H9 (cell line): Measurements from ENCODE around the gene ZDHHC24. TPM values are rescaled to one million over a fixed set of nuclear protein-coding genes. Genes with fewer than 3 reads are reported as not detected.

Source experiments
- DNase-seq: peaks from one replicate; pipeline ENCODE4 v3.0.0-alpha.2; 2017
- H2AFZ ChIP-seq: one replicate; pipeline ENCODE4 v1.6.1; 2013; ENCODE audit warnings: mild to moderate bottlenecking, low read length, control low read depth, moderate library complexity
- H2AK5ac ChIP-seq: 2 replicates; pipeline ENCODE4 v1.6.1; 2013; ENCODE audit warnings: low read length, control low read depth, mixed read lengths; ENCODE audit not compliant: insufficient read length
- H2BK120ac ChIP-seq: one replicate; pipeline ENCODE4 v1.6.1; 2013; ENCODE audit warnings: low read depth, mild to moderate bottlenecking, low read length, control low read depth, inconsistent platforms; ENCODE audit not compliant: poor library complexity, severe bottlenecking
- H2BK12ac ChIP-seq: 2 replicates; pipeline ENCODE4 v1.6.1; 2013; ENCODE audit warnings: low read length, control low read depth, mixed read lengths, low read depth; ENCODE audit not compliant: insufficient read length
- H2BK15ac ChIP-seq: 2 replicates; pipeline ENCODE4 v1.6.1; 2013; ENCODE audit warnings: low read depth, low read length, control low read depth
- H2BK20ac ChIP-seq: one replicate; pipeline ENCODE4 v1.6.1; 2013; ENCODE audit warnings: low read depth, mild to moderate bottlenecking, low read length, control low read depth, inconsistent platforms; ENCODE audit not compliant: poor library complexity, severe bottlenecking
- H2BK5ac ChIP-seq: 2 replicates; pipeline ENCODE4 v1.6.1; 2013; ENCODE audit warnings: low read length, control low read depth, mixed read lengths; ENCODE audit not compliant: insufficient read length
- H3K14ac ChIP-seq: 2 replicates; pipeline ENCODE4 v1.6.1; 2013; ENCODE audit warnings: low read length, control low read depth; ENCODE audit not compliant: insufficient read depth
- H3K18ac ChIP-seq: 2 replicates; pipeline ENCODE4 v1.6.1; 2013; ENCODE audit warnings: low read depth, mild to moderate bottlenecking, mixed read lengths, low read length, control low read depth; ENCODE audit not compliant: insufficient read length
- H3K23ac ChIP-seq: 2 replicates; pipeline ENCODE4 v1.6.1; 2013; ENCODE audit warnings: low read length, control low read depth, mixed read lengths, low read depth; ENCODE audit not compliant: insufficient read length
- H3K23me2 ChIP-seq: 2 replicates; pipeline ENCODE4 v1.6.1; 2013; ENCODE audit warnings: low read depth, mild to moderate bottlenecking, mixed read lengths, low read length, control low read depth; ENCODE audit not compliant: insufficient read length, poor library complexity, severe bottlenecking
- H3K27ac ChIP-seq: 2 replicates; pipeline ENCODE4 v1.5.1; 2013; ENCODE audit warnings: low read length, control low read depth, mixed read lengths, low read depth; ENCODE audit not compliant: insufficient read length
- H3K27me3 ChIP-seq: 2 replicates; pipeline ENCODE4 v1.6.1; 2013; ENCODE audit warnings: low read length, control low read depth, inconsistent platforms; ENCODE audit not compliant: insufficient read depth
- H3K4ac ChIP-seq: 2 replicates; pipeline ENCODE4 v1.6.1; 2013; ENCODE audit warnings: low read depth, mild to moderate bottlenecking, control low read depth, inconsistent platforms, low read length, moderate library complexity
- H3K4me1 ChIP-seq: 2 replicates; pipeline ENCODE4 v1.6.1; 2013; ENCODE audit warnings: low read length, control low read depth, inconsistent platforms; ENCODE audit not compliant: insufficient read depth
- H3K4me2 ChIP-seq: 2 replicates; pipeline ENCODE4 v1.6.1; 2013; ENCODE audit warnings: low read length, control low read depth, mixed read lengths; ENCODE audit not compliant: insufficient read length, insufficient read depth
- H3K56ac ChIP-seq: 2 replicates; pipeline ENCODE4 v1.6.1; 2013; ENCODE audit warnings: low read depth, mild to moderate bottlenecking, mixed read lengths, low read length, control low read depth; ENCODE audit not compliant: insufficient read length
- H3K79me1 ChIP-seq: 2 replicates; pipeline ENCODE4 v1.6.1; 2013; ENCODE audit warnings: low read depth, mild to moderate bottlenecking, moderate library complexity, low read length, control low read depth, inconsistent platforms; ENCODE audit not compliant: insufficient read depth, poor library complexity, severe bottlenecking
- H3K79me2 ChIP-seq: 2 replicates; pipeline ENCODE4 v1.6.1; 2013; ENCODE audit warnings: low read length, control low read depth, inconsistent platforms; ENCODE audit not compliant: insufficient read depth
- H3K9ac ChIP-seq: 2 replicates; pipeline ENCODE4 v1.6.1; 2013; ENCODE audit warnings: low read length, control low read depth, mixed read lengths; ENCODE audit not compliant: insufficient read length; ENCODE audit errors: extremely low read depth
- H3K9me3 ChIP-seq: one replicate; pipeline ENCODE4 v1.6.1; 2013; ENCODE audit warnings: low read depth, low read length, inconsistent platforms; ENCODE audit not compliant: control insufficient read depth
- H3T11ph ChIP-seq: one replicate; pipeline ENCODE4 v1.6.1; 2013; ENCODE audit warnings: mild to moderate bottlenecking, low read length, control low read depth, inconsistent platforms
- H4K20me1 ChIP-seq: one replicate; pipeline ENCODE4 v1.6.1; 2013; ENCODE audit not compliant: control insufficient read depth, insufficient read length, insufficient read depth
- H4K5ac ChIP-seq: 2 replicates; pipeline ENCODE4 v1.6.1; 2013; ENCODE audit warnings: low read depth, mild to moderate bottlenecking, mixed read lengths, low read length, control low read depth; ENCODE audit not compliant: insufficient read length
- H4K8ac ChIP-seq: replicated peaks from 2 replicates; pipeline ENCODE4 v1.6.1; 2013; ENCODE audit warnings: low read length, control low read depth, mixed read lengths, low read depth; ENCODE audit not compliant: insufficient read length
- H4K91ac ChIP-seq: 2 replicates; pipeline ENCODE4 v1.6.1; 2013; ENCODE audit warnings: low read depth, mild to moderate bottlenecking, moderate library complexity, mixed read lengths, low read length, control low read depth; ENCODE audit not compliant: insufficient read length
- H3K27ac Mint-ChIP-seq, 3 experiments: 2 replicates in 2 of 3; 3 replicates in 1 of 3; pipeline ENCODE4 v1.8.0; 2020 to 2021; ENCODE audit warnings: mixed read lengths in 3 of 3, mild to moderate bottlenecking in 1 of 3, moderate library complexity in 1 of 3
- H3K27me3 Mint-ChIP-seq: 2 replicates; pipeline ENCODE4 v1.8.0; 2021; ENCODE audit warnings: low read depth, mild to moderate bottlenecking, moderate library complexity, mixed read lengths
- H3K36me3 Mint-ChIP-seq, 3 experiments: 2 replicates in 2 of 3; 3 replicates in 1 of 3; pipeline ENCODE4 v1.8.0; 2020 to 2021; ENCODE audit warnings: low read depth in 3 of 3, mixed read lengths in 3 of 3; ENCODE audit not compliant: insufficient read depth in 1 of 3
- H3K4me1 Mint-ChIP-seq, 2 experiments: 2 replicates each; pipeline ENCODE4 v1.8.0; 2020; ENCODE audit warnings: mixed read lengths in 2 of 2
- H3K4me3 Mint-ChIP-seq, 2 experiments: 2 replicates in 1 of 2; 3 replicates in 1 of 2; pipeline ENCODE4 v1.8.0; 2020 to 2021; ENCODE audit warnings: mild to moderate bottlenecking in 2 of 2, mixed read lengths in 2 of 2, moderate library complexity in 1 of 2
- H3K9me3 Mint-ChIP-seq, 2 experiments: 2 replicates in 1 of 2; 3 replicates in 1 of 2; pipeline ENCODE4 v1.8.0; 2020; ENCODE audit warnings: mild to moderate bottlenecking in 2 of 2, mixed read lengths in 2 of 2, moderate library complexity in 1 of 2
- WGBS: extraction: QIAGEN DNeasy Blood & Tissue Kit; methylation state at CpG from one replicate; pipeline ENCODE4 v1.1.7; 2013; ENCODE audit warnings: missing lambda C conversion rate, low lambda C conversion rate, mixed read lengths; ENCODE audit not compliant: insufficient read length; ENCODE audit errors: extremely low coverage; 5-methylcytosine and 5-hydroxymethylcytosine counted together
- total RNA-seq: library from RNA; stranded (reverse); gene quantifications from 2 replicates; pipeline ENCODE4 v1.2.1, GENCODE V29; 2021
- TF ChIP-seq, protein P1 (sequence below): fragments of 200-600 bp; sonication (generic); conservative IDR thresholded peaks from 3 replicates; pipeline ENCODE4 v1.8.0; 2021; ENCODE audit warnings: antibody characterized with exemption, mild to moderate bottlenecking

Gene ZDHHC24
- total RNA-seq, 1 experiment from 2014 or later = 8.9 TPM

DNA sequence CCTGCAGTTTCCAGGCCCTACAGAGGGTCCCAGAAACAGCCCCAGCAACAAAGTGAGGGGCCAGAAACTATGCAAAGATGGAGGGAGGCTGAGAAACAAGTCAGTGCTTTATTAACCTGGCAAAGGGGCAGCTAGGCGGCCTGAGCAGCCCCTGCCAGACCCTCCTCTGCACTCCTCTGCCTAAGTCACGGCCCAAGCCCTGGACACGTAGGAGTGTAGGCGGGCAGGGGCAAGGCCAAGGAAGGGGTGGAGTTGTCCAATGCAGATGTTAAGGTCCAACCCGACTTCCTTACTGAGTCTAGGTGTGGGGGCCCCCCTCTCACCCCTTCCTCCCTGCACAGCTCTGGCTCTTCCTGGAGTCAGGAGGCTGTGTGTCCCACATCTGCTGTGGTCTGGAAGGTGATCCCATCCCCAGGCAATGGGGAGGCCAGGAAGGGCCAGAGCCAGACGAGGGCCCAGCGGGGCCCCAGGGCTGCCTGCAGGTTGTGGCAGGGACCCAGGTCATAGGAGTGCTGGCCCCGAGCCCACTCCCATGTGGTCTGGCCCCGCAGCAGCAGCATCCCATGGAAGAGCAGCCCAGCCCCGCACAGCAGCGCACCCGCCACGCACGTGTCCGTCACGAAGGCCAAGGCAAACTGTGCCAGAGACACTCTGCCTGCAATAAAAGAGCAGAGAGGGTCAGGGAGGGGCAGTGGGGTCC, 6.5 kb downstream of the ZDHHC24 start:
- H3K14ac ChIP-seq = no peak overlapping the region
- Mint-ChIP-seq H3K4me3 (no peak overlapping the region), H3K9me3 (no peaks in the 10 kb centered on the region), H3K4me1 (peaks cover 18% of the 10 kb centered on the region in 2 experiments), H3K27ac (peak overlapping the region in 2 of 3 experiments; percentile 18 to 83; a peak in 2 of 7 replicates), H3K36me3 (peaks cover 2 to 53% (median 46%) of the 10 kb centered on the region in 3 experiments), H3K27me3 (no peaks in the 10 kb centered on the region; the same call in 1 of the 2 replicates)
- no peak overlapping the region for H2BK120ac ChIP-seq
- H2BK20ac ChIP-seq = no peak overlapping the region
- no peak overlapping the region for H3K56ac ChIP-seq
- no peak overlapping the region for H3K4ac ChIP-seq
- H3K27ac ChIP-seq = no peak overlapping the region
- no peaks in the 10 kb centered on the region for H4K20me1 ChIP-seq
- H2BK15ac ChIP-seq = no peak overlapping the region
- H4K91ac ChIP-seq = no peak overlapping the region
- no CpG with 5 or more reads among the region's 16 CpGs for WGBS
- no peak overlapping the region for H2AFZ ChIP-seq
- no peaks in the 10 kb centered on the region for H3K23me2 ChIP-seq
- no peak overlapping the region for H3K4me2 ChIP-seq
- H3K79me2 ChIP-seq = no peaks in the 10 kb centered on the region
- no peak overlapping the region for H4K8ac ChIP-seq
- H3K18ac ChIP-seq = no peak overlapping the region
- no peak overlapping the region for H3K23ac ChIP-seq
- TF ChIP-seq, protein P1, sequence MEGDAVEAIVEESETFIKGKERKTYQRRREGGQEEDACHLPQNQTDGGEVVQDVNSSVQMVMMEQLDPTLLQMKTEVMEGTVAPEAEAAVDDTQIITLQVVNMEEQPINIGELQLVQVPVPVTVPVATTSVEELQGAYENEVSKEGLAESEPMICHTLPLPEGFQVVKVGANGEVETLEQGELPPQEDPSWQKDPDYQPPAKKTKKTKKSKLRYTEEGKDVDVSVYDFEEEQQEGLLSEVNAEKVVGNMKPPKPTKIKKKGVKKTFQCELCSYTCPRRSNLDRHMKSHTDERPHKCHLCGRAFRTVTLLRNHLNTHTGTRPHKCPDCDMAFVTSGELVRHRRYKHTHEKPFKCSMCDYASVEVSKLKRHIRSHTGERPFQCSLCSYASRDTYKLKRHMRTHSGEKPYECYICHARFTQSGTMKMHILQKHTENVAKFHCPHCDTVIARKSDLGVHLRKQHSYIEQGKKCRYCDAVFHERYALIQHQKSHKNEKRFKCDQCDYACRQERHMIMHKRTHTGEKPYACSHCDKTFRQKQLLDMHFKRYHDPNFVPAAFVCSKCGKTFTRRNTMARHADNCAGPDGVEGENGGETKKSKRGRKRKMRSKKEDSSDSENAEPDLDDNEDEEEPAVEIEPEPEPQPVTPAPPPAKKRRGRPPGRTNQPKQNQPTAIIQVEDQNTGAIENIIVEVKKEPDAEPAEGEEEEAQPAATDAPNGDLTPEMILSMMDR = no peak
- H2BK12ac ChIP-seq = no peak overlapping the region
- no peak overlapping the region for H3T11ph ChIP-seq
- H3K27me3 ChIP-seq = no peaks in the 10 kb centered on the region
- no peak overlapping the region for H4K5ac ChIP-seq
- no peaks in the 10 kb centered on the region for H3K79me1 ChIP-seq
- H2AK5ac ChIP-seq = no peak overlapping the region
- no peak overlapping the region for H3K9ac ChIP-seq
- H3K9me3 ChIP-seq = no peaks in the 10 kb centered on the region
- no peak overlapping the region for H2BK5ac ChIP-seq
- DNase-seq = no peak
- H3K4me1 ChIP-seq = no peaks in the 10 kb centered on the region; the same call in 1 of the 2 replicates
